ENCODE measurements around the gene THBS1. TPM values are rescaled to one million over a fixed set of nuclear protein-coding genes. Genes with fewer than 3 reads are reported as not detected.

The THBS1 gene
- total and polyA plus RNA-seq, 8 donors: 14.0 to 176 (median 56.4) TPM

DNA sequence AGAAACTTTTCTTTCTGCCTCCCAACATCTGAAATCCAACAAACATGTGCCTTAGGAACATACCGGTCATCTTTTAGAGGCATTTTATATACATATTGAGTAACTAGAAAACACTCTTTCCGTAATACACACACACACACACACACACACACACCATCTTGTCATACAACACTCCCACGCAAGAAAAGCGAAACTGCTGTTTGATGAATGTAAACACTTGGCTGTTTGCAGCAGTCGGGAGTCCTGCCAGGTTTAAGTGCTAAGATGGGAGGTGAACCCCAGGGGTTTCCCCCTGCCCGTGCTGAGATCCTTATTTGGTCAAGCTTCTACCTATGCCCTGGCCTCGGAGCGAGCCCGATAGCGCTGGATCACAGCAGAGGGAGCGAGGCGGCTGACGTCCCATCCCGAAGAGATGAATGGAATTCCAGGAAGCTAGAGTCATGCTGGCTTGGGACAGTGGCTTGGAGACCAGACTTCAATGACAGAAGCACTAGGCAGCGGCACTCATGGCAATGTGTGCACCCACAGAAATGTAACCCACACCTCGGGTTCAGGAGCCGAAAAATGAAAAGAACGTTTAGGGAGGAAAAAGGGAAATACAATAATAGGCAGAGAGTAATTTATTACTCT lies 1.3 kb upstream of the THBS1 start:
- peak; percentile 11 to 46 (median 37) for ATAC-seq
- 5 to 12% methylated on average over 18 of the region's 18 CpGs for WGBS, 2 donors
- Histone ChIP-seq H3K27me3 (no peaks in the 10 kb centered on the region), H3K9me3 (no peaks in the 10 kb centered on the region), H3K36me3 (no peaks in the 10 kb centered on the region), H3K27ac (peak overlapping the region; percentile 64 to 88 (median 74)), H3K4me1 (no peaks in the 10 kb centered on the region), H3K4me3 (peak overlapping the region in 2 of 4 donors; percentile 51 to 66)
- intact Hi-C loops (cut with DNase I): loop anchor here in 1 of 3 donors (5.0 to 10.0 kb wide), 2 partner anchors 407 to 755 kb away; no protein-coding TSS in a partner anchor
- TF ChIP-seq, protein P1, sequence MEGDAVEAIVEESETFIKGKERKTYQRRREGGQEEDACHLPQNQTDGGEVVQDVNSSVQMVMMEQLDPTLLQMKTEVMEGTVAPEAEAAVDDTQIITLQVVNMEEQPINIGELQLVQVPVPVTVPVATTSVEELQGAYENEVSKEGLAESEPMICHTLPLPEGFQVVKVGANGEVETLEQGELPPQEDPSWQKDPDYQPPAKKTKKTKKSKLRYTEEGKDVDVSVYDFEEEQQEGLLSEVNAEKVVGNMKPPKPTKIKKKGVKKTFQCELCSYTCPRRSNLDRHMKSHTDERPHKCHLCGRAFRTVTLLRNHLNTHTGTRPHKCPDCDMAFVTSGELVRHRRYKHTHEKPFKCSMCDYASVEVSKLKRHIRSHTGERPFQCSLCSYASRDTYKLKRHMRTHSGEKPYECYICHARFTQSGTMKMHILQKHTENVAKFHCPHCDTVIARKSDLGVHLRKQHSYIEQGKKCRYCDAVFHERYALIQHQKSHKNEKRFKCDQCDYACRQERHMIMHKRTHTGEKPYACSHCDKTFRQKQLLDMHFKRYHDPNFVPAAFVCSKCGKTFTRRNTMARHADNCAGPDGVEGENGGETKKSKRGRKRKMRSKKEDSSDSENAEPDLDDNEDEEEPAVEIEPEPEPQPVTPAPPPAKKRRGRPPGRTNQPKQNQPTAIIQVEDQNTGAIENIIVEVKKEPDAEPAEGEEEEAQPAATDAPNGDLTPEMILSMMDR (IDR thresholded peaks at IDR 0.05): no peak
- DNase-seq: peak; percentile 35 to 74 (median 62)
- FAIRE-seq: peak; percentile 17

DNA sequence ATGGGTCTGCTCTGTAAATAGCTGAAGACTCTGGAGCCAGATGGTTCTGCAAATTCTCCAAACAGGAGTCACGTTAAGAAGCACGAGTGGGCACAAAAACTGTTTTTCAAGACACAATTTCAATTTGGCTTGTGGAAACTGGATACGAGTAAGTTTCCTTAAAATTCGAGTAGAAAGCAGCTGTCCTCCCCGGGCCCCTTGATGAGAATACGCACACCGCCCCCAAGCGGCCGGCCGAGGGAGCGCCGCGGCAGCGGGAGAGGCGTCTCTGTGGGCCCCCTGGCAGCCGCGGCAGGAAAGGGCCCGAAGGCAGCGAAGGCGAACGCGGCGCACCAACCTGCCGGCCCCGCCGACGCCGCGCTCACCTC lies 778 bp upstream of the THBS1 start:
- WGBS, 2 donors: 0 to 1% methylated on average over 15 to 29 of the region's 29 CpGs
- TF ChIP-seq, protein P1 (IDR thresholded peaks at IDR 0.05): peak; percentile 96 to 99 (median 98)
- Histone ChIP-seq H3K27me3 (no peaks in the 10 kb centered on the region), H3K27ac (peak overlapping the region; percentile 64 to 88 (median 74)), H3K9me3 (no peaks in the 10 kb centered on the region), H3K4me1 (no peaks in the 10 kb centered on the region), H3K36me3 (peaks cover 0 to under 1% (median 0%) of the 10 kb centered on the region in 3 donors), H3K4me3 (peak overlapping the region; percentile 26 to 66 (median 43))
- intact Hi-C loops (cut with DNase I): loop anchor here in 1 of 3 donors (10.0 kb wide), 1 partner anchor 755 kb away; no protein-coding TSS in a partner anchor
- peak; percentile 82 to 90 (median 86) for ATAC-seq
- DNase-seq: peak; percentile 83 to 99 (median 92)
- no peak for FAIRE-seq

DNA sequence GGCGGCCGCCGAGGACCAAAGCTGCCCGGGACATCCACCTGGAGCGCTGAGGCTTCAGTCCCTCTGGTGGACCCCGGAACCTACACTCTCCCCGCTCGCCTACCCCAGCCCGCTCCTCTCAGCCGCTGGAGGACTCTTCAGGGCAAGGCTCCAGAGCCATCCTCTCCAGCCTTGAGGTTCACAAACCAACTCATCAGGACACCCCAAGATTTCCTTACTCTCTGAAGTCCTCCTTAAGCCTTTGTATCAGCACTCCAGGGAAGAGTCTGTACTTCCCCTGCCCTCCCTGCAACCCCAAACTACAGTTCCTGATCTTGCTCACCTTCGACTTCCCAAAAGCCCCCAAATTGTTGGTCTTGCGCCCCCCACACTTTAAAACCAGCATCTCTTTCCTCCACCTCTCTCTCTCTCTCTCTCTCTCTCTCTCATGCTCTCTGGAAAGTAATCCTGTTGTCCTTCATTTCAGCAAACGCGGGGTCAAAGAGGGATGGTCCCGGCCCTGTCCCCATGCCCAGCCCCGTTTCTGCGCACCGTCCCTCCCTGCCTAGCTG lies 438 bp downstream of the THBS1 start:
- Histone ChIP-seq H3K9me3 (no peaks in the 10 kb centered on the region), H3K36me3 (peaks cover 0 to 5% (median 4%) of the 10 kb centered on the region in 3 donors), H3K4me3 (peak overlapping the region; percentile 26 to 66 (median 43)), H3K4me1 (no peaks in the 10 kb centered on the region), H3K27ac (peak overlapping the region; percentile 64 to 88 (median 74)), H3K27me3 (no peaks in the 10 kb centered on the region)
- FAIRE-seq (no peak), ATAC-seq (no peak), DNase-seq (no peak)
- intact Hi-C loops (cut with DNase I): loop anchor here in 1 of 3 donors (10.0 kb wide), 1 partner anchor 757 kb away; no protein-coding TSS in a partner anchor
- TF ChIP-seq, protein P1 (IDR thresholded peaks at IDR 0.05): no peak
- WGBS, 2 donors: 5 to 6% methylated on average over 13 to 18 of the region's 18 CpGs

DNA sequence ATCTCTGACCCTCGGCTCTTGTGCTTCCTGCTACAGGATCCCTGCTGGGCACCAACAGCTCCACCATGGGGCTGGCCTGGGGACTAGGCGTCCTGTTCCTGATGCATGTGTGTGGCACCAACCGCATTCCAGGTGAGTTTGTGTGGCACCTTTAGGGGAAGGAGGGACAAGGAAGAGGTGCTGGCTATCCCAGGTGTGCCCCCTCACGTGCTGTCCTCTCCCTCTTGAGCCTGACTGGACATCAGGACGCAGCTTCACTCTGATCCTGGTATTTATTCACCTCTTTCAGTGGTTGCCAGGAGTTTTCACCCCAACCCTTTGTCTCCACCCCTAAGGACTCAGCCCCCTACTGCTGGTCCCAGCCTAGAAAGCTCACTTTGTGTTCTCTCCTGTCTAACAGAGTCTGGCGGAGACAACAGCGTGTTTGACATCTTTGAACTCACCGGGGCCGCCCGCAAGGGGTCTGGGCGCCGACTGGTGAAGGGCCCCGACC lies 960 bp downstream of the THBS1 start:
- 61 to 67% methylated on average over 13 of the region's 13 CpGs for WGBS, 2 donors
- Histone ChIP-seq H3K27ac (peak overlapping the region in 2 of 4 donors; percentile 78 to 88), H3K36me3 (peaks cover 0 to 8% (median 4%) of the 10 kb centered on the region in 3 donors), H3K9me3 (no peaks in the 10 kb centered on the region), H3K4me1 (no peaks in the 10 kb centered on the region), H3K4me3 (peak overlapping the region; percentile 12 to 66 (median 43)), H3K27me3 (no peaks in the 10 kb centered on the region)
- TF ChIP-seq, protein P1 (IDR thresholded peaks at IDR 0.05): peak in 3 of 4 donors; percentile 20 to 35 (median 34)
- ATAC-seq: peak; percentile 70 to 76 (median 71)
- no peak for FAIRE-seq
- peak; percentile 67 to 91 (median 78) for DNase-seq
- intact Hi-C loops (cut with DNase I): loop anchor here in 1 of 3 donors (10.0 kb wide), 1 partner anchor 757 kb away; no protein-coding TSS in a partner anchor
